ENCODE measurements around the gene OPHN1.

OPHN1 gene

GRCh38 chrX:68416592-68416991 lies 16.7 kb downstream of the OPHN1 start:
- no CpG with 5 or more reads among the region's 3 CpGs for WGBS, 2 donors (ENCODE audit: extremely low coverage in 2 of 2, insufficient read length in 2 of 2, insufficient replicate concordance in 1 of 2)
- Histone ChIP-seq H2AFZ (ENCODE audit: low read length) (no peak overlapping the region), H3K23ac (ENCODE audit: low read depth, low read length, poor library complexity) (no peak overlapping the region), H3K79me1 (ENCODE audit: low read depth, low read length) (no peaks in the 10 kb centered on the region), H2BK120ac (ENCODE audit: low read depth, low read length) (no peak overlapping the region), H3K9ac (ENCODE audit: low read depth, low read length, poor library complexity) (no peak overlapping the region), H3K9me3 (replicated peaks in 1 of 2; ENCODE audit: control insufficient read depth in 2 of 2, insufficient read depth in 1 of 2, low read depth in 1 of 2, low read length in 2 of 2) (no peaks in the 10 kb centered on the region), H2AK5ac (ENCODE audit: low read depth, low read length) (no peak overlapping the region), H3K4ac (ENCODE audit: low read length) (no peak overlapping the region), H3K14ac (ENCODE audit: low read length) (no peak overlapping the region), H2BK5ac (ENCODE audit: low read length) (no peak overlapping the region), H3K27ac (replicated peaks; ENCODE audit: low read length) (no peak overlapping the region), H3K4me1 (ENCODE audit: control insufficient read depth in 2 of 2, insufficient read depth in 1 of 2, low read depth in 1 of 2, low read length in 2 of 2) (peaks cover 0 to under 1% of the 10 kb centered on the region in 2 donors), H3K4me2 (ENCODE audit: insufficient read depth, low read length, poor library complexity, severe bottlenecking) (no peak overlapping the region), H3K27me3 (ENCODE audit: control insufficient read depth in 3 of 3, insufficient read depth in 3 of 3, low read depth in 1 of 3, low read length in 3 of 3) (no peaks in the 10 kb centered on the region), H3K18ac (ENCODE audit: low read length) (no peak overlapping the region), H2BK15ac (ENCODE audit: low read length) (no peak overlapping the region), H4K91ac (ENCODE audit: low read depth, low read length, poor library complexity) (no peak overlapping the region), H3K4me3 (ENCODE audit: low read length in 2 of 2) (no peak overlapping the region), H2BK12ac (ENCODE audit: low read length) (no peak overlapping the region), H4K8ac (ENCODE audit: low read depth, low read length) (no peak overlapping the region), H3K36me3 (replicated peaks in 1 of 2; ENCODE audit: control insufficient read depth in 2 of 2, insufficient read depth in 2 of 2, low read length in 2 of 2) (no peaks in the 10 kb centered on the region)
- DNase-seq (ENCODE audit: low spot score), result no peak

GRCh38 chrX:68415316-68415715 lies 18.0 kb downstream of the OPHN1 start:
- Histone ChIP-seq H2BK15ac (ENCODE audit: low read length) (no peak overlapping the region), H3K27ac (replicated peaks; ENCODE audit: low read length) (no peak overlapping the region), H3K9me3 (replicated peaks in 1 of 2; ENCODE audit: control insufficient read depth in 2 of 2, insufficient read depth in 1 of 2, low read depth in 1 of 2, low read length in 2 of 2) (no peaks in the 10 kb centered on the region), H3K27me3 (ENCODE audit: control insufficient read depth in 3 of 3, insufficient read depth in 3 of 3, low read depth in 1 of 3, low read length in 3 of 3) (no peaks in the 10 kb centered on the region), H3K14ac (ENCODE audit: low read length) (no peak overlapping the region), H3K36me3 (replicated peaks in 1 of 2; ENCODE audit: control insufficient read depth in 2 of 2, insufficient read depth in 2 of 2, low read length in 2 of 2) (no peaks in the 10 kb centered on the region), H3K4me3 (ENCODE audit: low read length in 2 of 2) (no peak overlapping the region), H2BK12ac (ENCODE audit: low read length) (no peak overlapping the region), H2AK5ac (ENCODE audit: low read depth, low read length) (no peak overlapping the region), H4K91ac (ENCODE audit: low read depth, low read length, poor library complexity) (no peak overlapping the region), H2BK120ac (ENCODE audit: low read depth, low read length) (no peak overlapping the region), H2BK5ac (ENCODE audit: low read length) (no peak overlapping the region), H3K4me1 (ENCODE audit: control insufficient read depth in 2 of 2, insufficient read depth in 1 of 2, low read depth in 1 of 2, low read length in 2 of 2) (no peaks in the 10 kb centered on the region), H3K4me2 (ENCODE audit: insufficient read depth, low read length, poor library complexity, severe bottlenecking) (no peak overlapping the region), H2AFZ (ENCODE audit: low read length) (no peak overlapping the region), H3K79me1 (ENCODE audit: low read depth, low read length) (no peaks in the 10 kb centered on the region), H3K18ac (ENCODE audit: low read length) (no peak overlapping the region), H4K8ac (ENCODE audit: low read depth, low read length) (no peak overlapping the region), H3K9ac (ENCODE audit: low read depth, low read length, poor library complexity) (no peak overlapping the region), H3K23ac (ENCODE audit: low read depth, low read length, poor library complexity) (no peak overlapping the region), H3K4ac (ENCODE audit: low read length) (no peak overlapping the region)
- DNase-seq (ENCODE audit: low spot score), result no peak
- no CpG with 5 or more reads among the region's 1 CpG for WGBS, 2 donors (ENCODE audit: extremely low coverage in 2 of 2, insufficient read length in 2 of 2, insufficient replicate concordance in 1 of 2)

- H2AK5ac ChIP-seq (ENCODE audit: low read depth, low read length), result no peak overlapping the region
- H4K8ac ChIP-seq (ENCODE audit: low read depth, low read length), result no peak overlapping the region
- no peak overlapping the region for H2BK15ac ChIP-seq (ENCODE audit: low read length)
- no peak overlapping the region for H2BK12ac ChIP-seq (ENCODE audit: low read length)
- no peaks in the 10 kb centered on the region for H3K4me1 ChIP-seq (ENCODE audit: control insufficient read depth in 2 of 2, insufficient read depth in 1 of 2, low read depth in 1 of 2, low read length in 2 of 2)
- H3K4ac ChIP-seq (ENCODE audit: low read length), result no peak overlapping the region
- no peak overlapping the region for H3K9ac ChIP-seq (ENCODE audit: low read depth, low read length, poor library complexity)
- H3K27me3 ChIP-seq (ENCODE audit: control insufficient read depth in 3 of 3, insufficient read depth in 3 of 3, low read depth in 1 of 3, low read length in 3 of 3), result no peaks in the 10 kb centered on the region
- DNase-seq (ENCODE audit: low spot score), result no peak
- H3K14ac ChIP-seq (ENCODE audit: low read length), result no peak overlapping the region
- no peak overlapping the region for H3K27ac ChIP-seq (replicated peaks; ENCODE audit: low read length)
- H3K4me2 ChIP-seq (ENCODE audit: insufficient read depth, low read length, poor library complexity, severe bottlenecking), result no peak overlapping the region
- H3K23ac ChIP-seq (ENCODE audit: low read depth, low read length, poor library complexity), result no peak overlapping the region
- H3K9me3 ChIP-seq (replicated peaks in 1 of 2; ENCODE audit: control insufficient read depth in 2 of 2, insufficient read depth in 1 of 2, low read depth in 1 of 2, low read length in 2 of 2), result no peaks in the 10 kb centered on the region
- H3K36me3 ChIP-seq (replicated peaks in 1 of 2; ENCODE audit: control insufficient read depth in 2 of 2, insufficient read depth in 2 of 2, low read length in 2 of 2), result no peaks in the 10 kb centered on the region
- no peak overlapping the region for H2BK120ac ChIP-seq (ENCODE audit: low read depth, low read length)
- H3K79me1 ChIP-seq (ENCODE audit: low read depth, low read length), result no peaks in the 10 kb centered on the region
- H3K4me3 ChIP-seq (ENCODE audit: low read length in 2 of 2), result no peak overlapping the region
- no CpG with 5 or more reads among the region's 3 CpGs for WGBS, 2 donors (ENCODE audit: extremely low coverage in 2 of 2, insufficient read length in 2 of 2, insufficient replicate concordance in 1 of 2)
- no peak overlapping the region for H4K91ac ChIP-seq (ENCODE audit: low read depth, low read length, poor library complexity)
- H3K18ac ChIP-seq (ENCODE audit: low read length), result no peak overlapping the region
- H2AFZ ChIP-seq (ENCODE audit: low read length), result no peak overlapping the region
- H2BK5ac ChIP-seq (ENCODE audit: low read length), result no peak overlapping the region
These were observed 20.0 kb downstream of the OPHN1 start for GRCh38 chrX:68413254-68413653.

- no peak overlapping the region for H3K4me2 ChIP-seq (ENCODE audit: insufficient read depth, low read length, poor library complexity, severe bottlenecking)
- H2BK5ac ChIP-seq (ENCODE audit: low read length), result no peak overlapping the region
- no peaks in the 10 kb centered on the region for H3K36me3 ChIP-seq (replicated peaks in 1 of 2; ENCODE audit: control insufficient read depth in 2 of 2, insufficient read depth in 2 of 2, low read length in 2 of 2)
- H2BK15ac ChIP-seq (ENCODE audit: low read length), result no peak overlapping the region
- H3K9ac ChIP-seq (ENCODE audit: low read depth, low read length, poor library complexity), result no peak overlapping the region
- no peak overlapping the region for H4K91ac ChIP-seq (ENCODE audit: low read depth, low read length, poor library complexity)
- H3K4ac ChIP-seq (ENCODE audit: low read length), result no peak overlapping the region
- no peak overlapping the region for H4K8ac ChIP-seq (ENCODE audit: low read depth, low read length)
- no peak overlapping the region for H2BK120ac ChIP-seq (ENCODE audit: low read depth, low read length)
- no peak for DNase-seq (ENCODE audit: low spot score)
- no peak overlapping the region for H3K27ac ChIP-seq (replicated peaks; ENCODE audit: low read length)
- H3K4me1 ChIP-seq (ENCODE audit: control insufficient read depth in 2 of 2, insufficient read depth in 1 of 2, low read depth in 1 of 2, low read length in 2 of 2), result no peaks in the 10 kb centered on the region
- H2AFZ ChIP-seq (ENCODE audit: low read length), result no peak overlapping the region
- H2BK12ac ChIP-seq (ENCODE audit: low read length), result no peak overlapping the region
- H3K18ac ChIP-seq (ENCODE audit: low read length), result no peak overlapping the region
- H3K23ac ChIP-seq (ENCODE audit: low read depth, low read length, poor library complexity), result no peak overlapping the region
- no peaks in the 10 kb centered on the region for H3K79me1 ChIP-seq (ENCODE audit: low read depth, low read length)
- H3K27me3 ChIP-seq (ENCODE audit: control insufficient read depth in 3 of 3, insufficient read depth in 3 of 3, low read depth in 1 of 3, low read length in 3 of 3), result no peaks in the 10 kb centered on the region
- no peaks in the 10 kb centered on the region for H3K9me3 ChIP-seq (replicated peaks in 1 of 2; ENCODE audit: control insufficient read depth in 2 of 2, insufficient read depth in 1 of 2, low read depth in 1 of 2, low read length in 2 of 2)
- no peak overlapping the region for H3K14ac ChIP-seq (ENCODE audit: low read length)
- H3K4me3 ChIP-seq (ENCODE audit: low read length in 2 of 2), result no peak overlapping the region
- WGBS, 2 donors (ENCODE audit: extremely low coverage in 2 of 2, insufficient read length in 2 of 2, insufficient replicate concordance in 1 of 2), result no CpG with 5 or more reads among the region's 3 CpGs
- no peak overlapping the region for H2AK5ac ChIP-seq (ENCODE audit: low read depth, low read length)
These were observed 21.6 kb downstream of the OPHN1 start for GRCh38 chrX:68411729-68412128.
